ENCODE data around the gene MTHFR. TPM values are rescaled to one million over a fixed set of nuclear protein-coding genes. Genes with fewer than 3 reads are reported as not detected.

Gene MTHFR
- total RNA-seq, 4 donors from 2014 or later = 18.6 to 46.7 (median 27.9) TPM

DNA sequence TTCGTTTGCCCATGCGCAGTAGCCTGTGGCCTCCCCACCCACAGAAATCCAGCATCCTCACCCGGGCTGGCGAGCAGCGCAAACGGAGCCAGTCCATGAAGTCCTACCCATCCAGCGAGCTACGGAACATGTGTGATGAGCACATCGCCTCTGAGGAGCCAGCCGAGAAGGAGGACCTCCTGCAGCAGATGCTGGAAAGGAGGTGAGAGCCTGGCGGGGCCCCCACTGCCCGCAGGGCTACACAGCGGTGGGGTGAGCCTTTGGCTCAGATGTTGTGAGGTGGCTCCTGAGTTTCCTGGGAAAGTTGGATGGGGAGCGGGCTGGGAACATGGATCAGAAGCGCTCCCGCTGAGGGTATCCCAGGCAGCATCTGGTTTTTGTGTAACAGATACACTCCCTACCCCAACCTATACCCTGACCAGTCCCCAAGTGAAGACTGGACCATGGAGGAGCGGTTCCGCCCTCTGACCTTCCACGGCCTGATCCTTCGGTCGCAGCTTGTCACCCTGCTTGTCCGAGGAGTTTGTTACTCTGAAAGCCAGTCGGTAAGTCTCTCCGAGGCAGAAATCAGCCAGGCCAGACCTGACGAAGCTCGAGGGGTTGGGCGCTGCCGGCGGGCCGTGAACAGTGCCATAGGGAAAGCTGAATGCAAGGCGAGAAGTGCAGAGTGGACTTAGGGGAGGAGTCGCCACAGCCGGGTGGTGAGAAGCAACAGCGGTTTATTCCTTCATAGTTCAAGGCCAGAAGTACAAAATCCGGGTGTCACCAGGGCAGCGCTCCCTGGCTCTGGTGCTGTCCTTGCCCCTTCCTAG is 31.4 kb upstream of the MTHFR start:
- H3K27me3 ChIP-seq = no peaks in the 10 kb centered on the region
- H3K4me1 ChIP-seq = peaks cover 0 to 6% (median 0%) of the 10 kb centered on the region in 3 donors
- H3K27ac ChIP-seq = no peak overlapping the region
- no peaks in the 10 kb centered on the region for H3K9me3 ChIP-seq
- WGBS, 2 donors (ENCODE audit: low coverage in 1 of 2) = 70 to 91% methylated on average over 2 to 12 of the region's 36 CpGs
- no peak for ATAC-seq
- H3K4me3 ChIP-seq = no peak overlapping the region
- peaks cover 0 to 100% of the 10 kb centered on the region in 2 donors for H3K36me3 ChIP-seq
- TF ChIP-seq, protein P1, sequence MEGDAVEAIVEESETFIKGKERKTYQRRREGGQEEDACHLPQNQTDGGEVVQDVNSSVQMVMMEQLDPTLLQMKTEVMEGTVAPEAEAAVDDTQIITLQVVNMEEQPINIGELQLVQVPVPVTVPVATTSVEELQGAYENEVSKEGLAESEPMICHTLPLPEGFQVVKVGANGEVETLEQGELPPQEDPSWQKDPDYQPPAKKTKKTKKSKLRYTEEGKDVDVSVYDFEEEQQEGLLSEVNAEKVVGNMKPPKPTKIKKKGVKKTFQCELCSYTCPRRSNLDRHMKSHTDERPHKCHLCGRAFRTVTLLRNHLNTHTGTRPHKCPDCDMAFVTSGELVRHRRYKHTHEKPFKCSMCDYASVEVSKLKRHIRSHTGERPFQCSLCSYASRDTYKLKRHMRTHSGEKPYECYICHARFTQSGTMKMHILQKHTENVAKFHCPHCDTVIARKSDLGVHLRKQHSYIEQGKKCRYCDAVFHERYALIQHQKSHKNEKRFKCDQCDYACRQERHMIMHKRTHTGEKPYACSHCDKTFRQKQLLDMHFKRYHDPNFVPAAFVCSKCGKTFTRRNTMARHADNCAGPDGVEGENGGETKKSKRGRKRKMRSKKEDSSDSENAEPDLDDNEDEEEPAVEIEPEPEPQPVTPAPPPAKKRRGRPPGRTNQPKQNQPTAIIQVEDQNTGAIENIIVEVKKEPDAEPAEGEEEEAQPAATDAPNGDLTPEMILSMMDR (IDR thresholded peaks at IDR 0.05) = no peak
- no peak for TF ChIP-seq POLR2AphosphoS5 (IDR thresholded peaks at IDR 0.05)
- no peak for TF ChIP-seq EP300 (IDR thresholded peaks at IDR 0.05)
- TF ChIP-seq POLR2A (IDR thresholded peaks at IDR 0.05) = no peak

DNA sequence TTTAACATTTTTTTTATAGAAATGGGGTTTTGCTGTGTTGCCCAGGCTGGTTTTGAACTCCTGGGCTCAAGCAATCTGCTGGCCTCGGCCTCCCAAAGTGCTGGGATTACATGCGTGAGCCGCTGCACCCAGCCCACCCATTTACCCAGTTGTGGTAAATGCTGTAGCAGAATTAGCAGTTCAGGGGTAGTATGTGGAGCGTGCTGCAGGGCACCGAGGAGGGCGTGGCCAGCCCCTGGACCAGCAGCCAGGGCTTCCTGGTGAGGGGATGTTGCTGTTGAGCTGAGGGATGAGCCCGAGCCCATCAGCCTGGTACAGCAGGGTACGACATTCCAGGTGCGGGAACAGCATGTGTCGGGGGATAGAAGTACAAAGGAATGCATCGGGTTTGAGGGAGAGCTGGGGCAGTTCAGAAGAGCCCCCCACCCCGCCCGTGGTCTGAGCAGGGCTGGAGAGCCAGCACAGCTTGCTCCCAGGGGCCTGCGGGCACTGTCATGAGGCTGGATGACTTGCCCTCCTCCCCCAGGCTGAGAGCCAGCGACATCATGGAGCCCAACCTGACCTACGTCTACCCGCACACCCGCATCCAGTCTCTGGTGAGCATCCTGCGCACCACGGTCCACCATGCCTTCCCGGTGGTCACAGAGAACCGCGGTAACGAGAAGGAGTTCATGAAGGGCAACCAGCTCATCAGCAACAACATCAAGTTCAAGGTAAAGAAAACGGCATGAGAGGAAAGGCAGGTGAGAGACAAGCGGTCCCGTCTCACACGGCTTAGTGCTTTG is 29.9 kb upstream of the MTHFR start:
- TF ChIP-seq, protein P1 (IDR thresholded peaks at IDR 0.05) = no peak
- TF ChIP-seq EP300 (IDR thresholded peaks at IDR 0.05) (no peak), POLR2A (IDR thresholded peaks at IDR 0.05) (no peak), POLR2AphosphoS5 (IDR thresholded peaks at IDR 0.05) (no peak)
- H3K4me3 ChIP-seq = no peak overlapping the region
- no peak for ATAC-seq
- H3K27ac ChIP-seq = no peak overlapping the region
- peaks cover 0 to 100% of the 10 kb centered on the region in 2 donors for H3K36me3 ChIP-seq
- 87% methylated on average over 6 to 13 of the region's 28 CpGs for WGBS, 2 donors (ENCODE audit: low coverage in 1 of 2)
- H3K4me1 ChIP-seq = peaks cover 0 to 6% (median 0%) of the 10 kb centered on the region in 3 donors
- no peaks in the 10 kb centered on the region for H3K27me3 ChIP-seq
- H3K9me3 ChIP-seq = no peaks in the 10 kb centered on the region

DNA sequence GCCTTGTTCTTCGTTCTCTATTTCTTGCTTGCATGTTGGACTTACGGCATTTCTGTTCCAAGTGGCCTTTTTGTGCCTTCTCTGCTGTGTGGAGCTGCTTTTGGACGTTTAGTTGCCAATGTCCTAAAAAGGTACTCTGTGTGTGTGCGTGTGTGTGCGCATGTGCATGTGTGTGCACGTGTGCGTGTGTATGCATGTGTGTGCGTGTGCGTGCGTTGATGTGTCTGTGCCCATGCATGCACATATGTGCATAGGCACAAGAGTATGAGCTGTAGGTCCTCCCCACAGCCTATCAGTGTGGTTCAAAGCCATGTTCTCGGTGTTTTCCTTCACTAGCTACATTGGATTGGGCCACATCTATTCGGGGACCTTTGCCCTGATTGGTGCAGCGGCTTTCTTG is 28.1 kb upstream of the MTHFR start:
- no peak overlapping the region for H3K27ac ChIP-seq
- H3K27me3 ChIP-seq = no peaks in the 10 kb centered on the region
- ATAC-seq = no peak
- TF ChIP-seq, protein P1 (IDR thresholded peaks at IDR 0.05) = no peak
- TF ChIP-seq EP300 (IDR thresholded peaks at IDR 0.05) (no peak), POLR2A (IDR thresholded peaks at IDR 0.05) (no peak), POLR2AphosphoS5 (IDR thresholded peaks at IDR 0.05) (no peak)
- no peaks in the 10 kb centered on the region for H3K9me3 ChIP-seq
- peaks cover 0 to 6% (median 0%) of the 10 kb centered on the region in 3 donors for H3K4me1 ChIP-seq
- WGBS, 2 donors (ENCODE audit: low coverage in 1 of 2) = 90% methylated on average over 2 of the region's 13 CpGs; no CpG with 5 or more reads in 1 of the 2 donors
- H3K4me3 ChIP-seq = no peak overlapping the region
- H3K36me3 ChIP-seq = peaks cover 0 to 99% of the 10 kb centered on the region in 2 donors

DNA sequence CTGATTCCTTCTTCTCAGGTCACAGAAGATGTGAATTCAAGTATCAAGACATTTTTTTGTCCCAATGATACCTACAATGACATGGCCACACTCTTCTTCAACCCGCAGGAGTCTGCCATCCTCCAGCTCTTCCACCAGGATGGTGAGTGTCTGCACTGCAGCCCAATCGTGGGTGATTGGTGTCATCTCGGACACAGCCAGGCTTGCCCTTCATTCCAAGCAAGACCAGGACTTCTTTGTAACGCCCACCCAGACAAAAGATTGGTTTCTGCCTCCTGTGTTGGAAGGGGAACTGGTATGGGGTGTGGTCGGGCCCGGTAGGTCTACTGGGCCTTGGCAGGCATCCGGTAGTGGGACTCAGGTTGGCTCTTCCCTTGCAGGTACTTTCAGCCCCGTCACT is 27.7 kb upstream of the MTHFR start:
- WGBS, 2 donors (ENCODE audit: low coverage in 1 of 2) = 83 to 94% methylated on average over 1 to 5 of the region's 8 CpGs
- no peak for ATAC-seq
- Histone ChIP-seq H3K27me3 (no peaks in the 10 kb centered on the region), H3K4me1 (peaks cover 0 to 2% (median 0%) of the 10 kb centered on the region in 3 donors), H3K27ac (no peak overlapping the region), H3K4me3 (no peak overlapping the region), H3K36me3 (peaks cover 2 to 99% of the 10 kb centered on the region in 2 donors), H3K9me3 (no peaks in the 10 kb centered on the region)
- TF ChIP-seq, protein P1 (IDR thresholded peaks at IDR 0.05) = no peak
- TF ChIP-seq POLR2AphosphoS5 (IDR thresholded peaks at IDR 0.05) (no peak), EP300 (IDR thresholded peaks at IDR 0.05) (no peak), POLR2A (IDR thresholded peaks at IDR 0.05) (no peak)

Data from gastroesophageal sphincter (tissue), 4 donors.